Stimulated activated CD4-positive, alpha-beta T cell treated with anti-CD3 and anti-CD28 coated beads, TNF-alpha, amount 100 ng/mL, for 48 hours (primary cell): ENCODE results near the gene ANKRD13B.

Source experiments
- DNase-seq, 3 donors: peaks; one replicate each; pipeline ENCODE4 v3.0.0-alpha.2; 2020; ENCODE audit warnings: low read depth in 3 of 3

The ANKRD13B gene

GRCh38 chr17:29594519-29595090 lies 1.7 kb downstream of the ANKRD13B start:
- no peak for DNase-seq

- DNase-seq: no peak
Measured at GRCh38 chr17:29595107-29595942, 2.4 kb downstream of the ANKRD13B start.

- DNase-seq: no peak
Measured at GRCh38 chr17:29595943-29596774, 3.2 kb downstream of the ANKRD13B start.

GRCh38 chr17:29596811-29597210 lies 3.9 kb downstream of the ANKRD13B start:
- DNase-seq: no peak

GRCh38 chr17:29597361-29598172 lies 4.6 kb downstream of the ANKRD13B start:
- no peak for DNase-seq

- no peak for DNase-seq
Measured at GRCh38 chr17:29603109-29603674, 10.3 kb downstream of the ANKRD13B start.

- no peak for DNase-seq
Measured at GRCh38 chr17:29607557-29608195, 14.7 kb downstream of the ANKRD13B start.

- no peak for DNase-seq
Measured at GRCh38 chr17:29608986-29609385, 16.1 kb downstream of the ANKRD13B start.

GRCh38 chr17:29610395-29610794 lies 17.5 kb downstream of the ANKRD13B start:
- no peak for DNase-seq

- DNase-seq: no peak
Measured at GRCh38 chr17:29611351-29612093, 18.6 kb downstream of the ANKRD13B start.

- no peak for DNase-seq
Measured at GRCh38 chr17:29612094-29612403, 19.1 kb downstream of the ANKRD13B start.

GRCh38 chr17:29612404-29613280 lies 19.7 kb downstream of the ANKRD13B start:
- no peak for DNase-seq

GRCh38 chr17:29613352-29613837 lies 20.5 kb downstream of the ANKRD13B start:
- DNase-seq: peak; percentile 94 to 97 (median 96)

- no peak for DNase-seq
Measured at GRCh38 chr17:29613856-29614255, 20.9 kb downstream of the ANKRD13B start.

- DNase-seq: no peak
Measured at GRCh38 chr17:29614349-29615047, 21.6 kb downstream of the ANKRD13B start.

GRCh38 chr17:29615048-29615385 lies 22.1 kb downstream of the ANKRD13B start:
- no peak for DNase-seq

GRCh38 chr17:29615492-29616299 lies 22.8 kb downstream of the ANKRD13B start:
- peak; percentile 67 to 81 (median 69) for DNase-seq
